Measurements from ENCODE around the gene SP2. TPM values are rescaled to one million over a fixed set of nuclear protein-coding genes. Genes with fewer than 3 reads are reported as not detected.

SP2 gene
- total RNA-seq, 4 donors from 2014 or later = 5.1 to 12.6 (median 8.1) TPM

DNA sequence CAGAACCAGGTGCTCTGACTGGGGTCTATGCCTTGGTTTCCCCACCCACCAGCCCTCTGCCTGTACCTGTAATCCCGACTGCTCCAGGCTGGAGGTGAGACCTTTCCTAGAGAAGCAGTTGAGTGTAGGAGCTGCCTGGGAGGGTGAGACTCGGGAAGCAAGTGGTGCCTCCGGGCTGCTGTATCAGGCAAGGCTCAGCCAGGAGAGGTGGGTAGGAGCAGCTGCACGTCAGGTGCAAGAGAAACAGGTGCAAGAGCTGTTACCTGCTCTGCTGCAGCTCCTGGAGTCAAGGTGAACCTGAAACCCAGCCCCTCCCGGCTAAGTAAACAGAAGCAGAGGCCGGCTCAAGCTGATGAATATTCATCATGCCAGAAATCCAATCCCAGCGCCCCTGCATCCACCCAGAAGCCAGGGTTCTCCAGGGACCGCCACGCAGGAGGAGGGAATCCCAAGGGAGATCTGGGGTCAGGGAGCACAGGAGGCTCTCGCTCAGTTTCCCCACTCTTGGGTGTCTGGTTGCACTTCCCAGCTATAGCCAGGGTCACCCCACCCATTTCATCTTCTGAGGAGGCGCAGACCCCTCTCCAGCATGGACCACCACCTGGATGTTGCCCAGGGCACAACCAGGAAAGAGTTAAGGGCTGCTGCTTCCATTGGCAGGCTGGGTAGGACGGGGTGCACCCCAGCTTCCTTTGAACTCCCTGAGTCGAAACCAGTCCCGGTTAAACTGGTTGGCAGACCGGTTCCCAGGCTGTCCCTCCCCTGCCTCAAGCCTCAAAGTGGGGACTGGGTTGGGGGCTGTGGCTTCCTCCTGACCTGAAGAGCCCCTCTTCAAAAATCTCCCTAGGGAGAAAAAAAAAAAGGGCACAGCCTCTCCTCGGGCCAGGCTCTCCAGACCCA, 61.8 kb downstream of the SP2 start, which contains the start of gene PRR15L:
Gene PRR15L (minus strand): TSS at position 293 of the 900 bp plus-strand sequence. CDS start 4,649 bp downstream, outside the sequence.
- TF ChIP-seq CTCF (IDR thresholded peaks at IDR 0.05) (no peak), POLR2A (IDR thresholded peaks at IDR 0.05) (no peak)
- 34 to 39% methylated on average over 13 to 16 of the region's 16 CpGs for WGBS, 2 donors
- H3K4me3 ChIP-seq (ENCODE audit: low read depth, poor library complexity, severe bottlenecking) = no peak within 1 kb of the TSS
- intact Hi-C loops (cut with DNase I; ENCODE audit: low total_unique reads) = no loop called here
- no peak for DNase-seq (ENCODE audit: low spot score in 2 of 2)

DNA sequence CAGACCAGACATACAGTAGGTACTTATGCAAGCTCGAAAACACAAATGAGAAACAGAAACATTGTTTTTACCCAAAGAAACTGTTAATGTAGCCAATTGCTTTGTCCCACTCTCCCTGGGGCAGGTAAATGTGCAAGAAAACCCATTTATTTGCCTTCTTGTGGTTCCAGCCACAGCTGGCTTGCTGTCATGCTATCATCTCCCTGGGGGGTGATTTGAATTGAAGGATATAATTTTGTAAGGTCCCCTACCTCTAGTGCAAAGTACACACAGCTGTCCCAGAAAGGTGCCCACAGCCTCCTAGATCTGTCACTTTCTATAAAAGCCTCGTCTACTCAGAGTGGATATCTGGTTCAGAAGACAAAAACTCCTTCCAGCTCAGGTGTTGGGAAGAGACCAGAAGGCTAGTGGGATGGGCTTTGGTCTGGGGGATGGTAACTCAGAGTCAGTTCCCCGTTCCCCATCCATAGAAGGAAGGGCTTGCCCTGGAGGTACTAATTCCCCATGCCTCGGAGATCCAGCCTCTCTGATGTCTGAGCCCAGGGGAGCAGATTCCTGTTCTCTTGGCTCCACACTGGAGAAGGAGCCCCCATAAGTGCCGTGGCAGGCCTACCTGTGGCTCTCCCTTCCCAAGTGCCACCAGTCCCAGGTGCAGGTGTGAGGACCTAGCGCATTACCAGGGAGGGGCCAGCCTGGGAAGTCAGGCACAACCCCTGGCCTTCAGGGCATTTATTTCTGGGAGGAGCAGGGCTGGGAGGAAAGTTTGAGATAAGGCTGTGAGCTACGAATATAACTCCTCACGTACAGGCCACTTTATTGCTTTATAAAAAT, 64.0 kb downstream of the SP2 start:
- 53 to 58% methylated on average over 8 of the region's 8 CpGs for WGBS, 2 donors
- intact Hi-C loops (cut with DNase I; ENCODE audit: low total_unique reads) = no loop called here
- no peak overlapping the region for H3K4me3 ChIP-seq (ENCODE audit: low read depth, poor library complexity, severe bottlenecking)
- DNase-seq (ENCODE audit: low spot score in 2 of 2) = no peak
- no peak for TF ChIP-seq POLR2A (IDR thresholded peaks at IDR 0.05)
- TF ChIP-seq CTCF (IDR thresholded peaks at IDR 0.05) = no peak

DNA sequence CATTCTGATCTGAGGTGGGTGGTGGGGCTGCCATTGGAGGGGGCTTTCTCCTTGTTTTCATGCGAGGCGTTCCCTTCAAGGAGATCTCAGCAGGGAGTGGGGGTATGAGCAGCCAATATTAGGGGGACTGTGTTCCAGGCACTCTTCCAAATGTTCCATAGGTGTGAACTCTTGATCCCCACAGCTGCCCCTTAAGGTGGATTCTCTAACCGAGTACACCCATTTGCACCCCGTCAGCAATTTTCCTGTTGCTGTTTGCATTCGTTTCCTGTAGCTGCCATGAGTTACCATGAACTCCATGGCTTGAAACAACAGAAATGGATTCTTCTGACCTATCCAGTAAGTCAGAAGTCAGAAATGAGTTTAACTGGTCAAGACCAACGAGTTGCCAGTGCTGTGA, 65.4 kb downstream of the SP2 start:
- intact Hi-C loops (cut with DNase I; ENCODE audit: low total_unique reads) = no loop called here
- H3K4me3 ChIP-seq (ENCODE audit: low read depth, poor library complexity, severe bottlenecking) = no peak overlapping the region
- WGBS, 2 donors = 87 to 88% methylated on average over 6 of the region's 6 CpGs
- no peak for DNase-seq (ENCODE audit: low spot score in 2 of 2)
- TF ChIP-seq POLR2A (IDR thresholded peaks at IDR 0.05) = no peak
- TF ChIP-seq CTCF (IDR thresholded peaks at IDR 0.05) = no peak

DNA sequence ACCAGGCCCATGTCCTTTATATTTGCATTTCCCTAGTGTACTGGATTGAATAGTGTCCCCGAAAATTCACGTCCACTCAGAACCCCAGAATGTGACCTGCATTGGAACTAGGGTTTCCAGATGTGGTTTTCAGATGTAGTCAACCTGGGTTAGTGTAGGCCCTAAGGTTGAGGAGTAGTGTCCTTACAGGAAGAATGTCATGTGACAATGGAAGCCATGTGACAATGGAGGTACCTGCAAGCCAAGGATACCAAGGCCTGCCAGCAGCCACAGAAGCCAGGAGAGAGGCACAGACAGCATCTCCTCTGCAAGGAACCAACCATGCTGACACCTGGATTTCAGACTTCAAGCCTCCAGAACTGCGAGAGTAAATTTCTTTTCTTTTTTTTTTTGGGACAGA, 66.9 kb downstream of the SP2 start:
- no peak overlapping the region for H3K4me3 ChIP-seq (ENCODE audit: low read depth, poor library complexity, severe bottlenecking)
- intact Hi-C loops (cut with DNase I; ENCODE audit: low total_unique reads) = no loop called here
- TF ChIP-seq POLR2A (IDR thresholded peaks at IDR 0.05) = no peak
- DNase-seq (ENCODE audit: low spot score in 2 of 2) = no peak
- WGBS, 2 donors = 93 to 95% methylated on average over 3 of the region's 3 CpGs

- TF ChIP-seq POLR2A (IDR thresholded peaks at IDR 0.05) (no peak), CTCF (IDR thresholded peaks at IDR 0.05) (no peak)
- WGBS, 2 donors = 92 to 100% methylated on average over 5 of the region's 5 CpGs
- intact Hi-C loops (cut with DNase I; ENCODE audit: low total_unique reads) = no loop called here
- H3K4me3 ChIP-seq (ENCODE audit: low read depth, poor library complexity, severe bottlenecking) = no peak overlapping the region
- DNase-seq (ENCODE audit: low spot score in 2 of 2) = no peak
Observed at GRCh38 chr17:47964856-47965255, 68.8 kb downstream of the SP2 start.

DNA sequence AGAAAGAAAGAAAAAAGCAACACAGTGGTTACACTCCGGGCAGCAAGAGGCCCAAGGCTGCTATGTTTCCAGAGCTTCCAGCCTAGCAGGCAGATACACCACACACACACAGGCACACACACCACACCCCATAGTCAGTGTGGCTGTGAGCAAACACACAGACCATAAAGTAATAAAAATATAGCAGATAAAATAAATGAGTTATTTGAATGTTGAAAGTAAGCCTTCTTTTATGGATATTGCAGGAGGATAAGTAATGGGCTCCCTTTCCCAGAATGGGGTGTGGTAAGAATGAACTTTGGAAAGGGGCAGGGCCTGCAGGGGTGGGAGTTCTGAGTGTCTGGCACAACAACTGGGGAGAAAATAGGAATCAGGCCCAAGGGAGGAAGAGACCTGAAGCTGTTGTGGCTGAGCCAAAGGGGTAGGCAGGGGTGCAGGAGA, 70.1 kb downstream of the SP2 start:
- intact Hi-C loops (cut with DNase I; ENCODE audit: low total_unique reads) = no loop called here
- H3K4me3 ChIP-seq (ENCODE audit: low read depth, poor library complexity, severe bottlenecking) = no peak overlapping the region
- TF ChIP-seq CTCF (IDR thresholded peaks at IDR 0.05) = no peak
- TF ChIP-seq POLR2A (IDR thresholded peaks at IDR 0.05) = no peak
- 15 to 35% methylated on average over 1 of the region's 1 CpG for WGBS, 2 donors
- no peak for DNase-seq (ENCODE audit: low spot score in 2 of 2)
